Activated effector memory CD4-positive, alpha-beta T cell treated with anti-CD3 and anti-CD28 coated beads, Interleukin-2, amount 50 U/mL, for 16 hours (primary cell): ENCODE results near the gene RPS21.

ENCODE experiments used
- DNase-seq: peaks from one replicate; pipeline ENCODE4 v3.0.0-alpha.2; 2020

Gene RPS21

DNA sequence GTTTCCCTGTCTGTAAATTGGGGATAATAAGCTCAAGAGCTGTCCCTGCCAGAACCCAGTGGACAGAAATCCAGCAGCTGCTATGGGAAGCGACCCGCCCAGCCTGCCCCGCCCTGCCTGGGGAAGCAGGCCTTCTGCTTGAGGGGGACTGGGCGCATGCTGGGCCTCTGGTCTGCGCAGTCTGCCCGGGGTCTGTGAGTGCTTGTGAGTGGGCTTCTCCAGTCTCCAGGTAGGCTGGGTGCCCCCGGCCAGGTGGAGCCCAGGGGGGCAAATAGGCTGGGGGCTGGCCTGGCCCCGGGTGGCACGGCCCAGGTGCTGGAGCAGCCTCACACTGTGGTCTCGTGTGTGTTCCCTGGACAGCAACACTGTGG lies 41.1 kb downstream of the RPS21 start:
- no peak for DNase-seq

DNA sequence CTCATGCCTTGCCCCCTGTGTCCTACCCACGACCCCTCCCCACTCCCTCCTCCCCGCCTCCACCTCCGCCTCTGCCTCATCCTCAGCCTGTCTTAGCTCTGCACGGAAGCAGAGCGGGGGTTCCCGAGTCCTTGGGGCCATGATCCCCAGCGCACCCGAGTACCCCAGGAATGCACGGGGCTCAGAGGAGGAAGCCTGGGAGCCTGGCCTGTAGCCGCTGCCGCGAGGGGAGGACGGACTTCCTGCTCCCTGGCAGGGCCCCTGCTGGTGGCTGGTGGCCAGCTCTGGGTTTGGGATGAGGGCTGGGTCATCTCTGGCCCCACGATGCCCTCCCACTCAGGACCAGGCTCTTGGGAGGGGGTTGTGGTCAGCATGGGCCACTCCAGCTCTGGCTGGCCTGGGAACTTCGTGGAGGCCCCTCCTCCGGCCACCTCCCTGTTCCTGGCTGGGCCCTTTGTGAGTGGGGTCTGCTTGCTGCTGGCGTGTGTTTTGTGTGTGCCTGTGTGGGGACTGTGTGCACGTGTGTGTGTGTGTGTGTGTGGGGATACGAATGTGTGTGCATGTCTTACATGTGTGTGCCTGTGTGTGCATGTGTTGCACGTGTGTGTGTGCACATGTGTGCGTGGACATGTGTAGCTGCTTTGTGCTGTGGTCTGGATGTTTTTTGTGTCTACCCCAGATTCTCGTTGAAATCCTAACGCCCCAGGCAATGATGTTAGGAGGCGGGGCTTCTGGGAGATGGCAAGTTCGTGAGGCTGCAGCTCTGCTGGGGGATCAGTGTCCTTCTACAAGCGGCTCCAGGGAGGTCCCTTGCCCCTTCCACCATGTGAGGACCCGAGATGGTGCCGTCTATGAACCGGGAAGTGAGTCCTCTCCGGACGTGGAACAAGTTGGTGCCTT lies 41.7 kb downstream of the RPS21 start:
- no peak for DNase-seq

DNA sequence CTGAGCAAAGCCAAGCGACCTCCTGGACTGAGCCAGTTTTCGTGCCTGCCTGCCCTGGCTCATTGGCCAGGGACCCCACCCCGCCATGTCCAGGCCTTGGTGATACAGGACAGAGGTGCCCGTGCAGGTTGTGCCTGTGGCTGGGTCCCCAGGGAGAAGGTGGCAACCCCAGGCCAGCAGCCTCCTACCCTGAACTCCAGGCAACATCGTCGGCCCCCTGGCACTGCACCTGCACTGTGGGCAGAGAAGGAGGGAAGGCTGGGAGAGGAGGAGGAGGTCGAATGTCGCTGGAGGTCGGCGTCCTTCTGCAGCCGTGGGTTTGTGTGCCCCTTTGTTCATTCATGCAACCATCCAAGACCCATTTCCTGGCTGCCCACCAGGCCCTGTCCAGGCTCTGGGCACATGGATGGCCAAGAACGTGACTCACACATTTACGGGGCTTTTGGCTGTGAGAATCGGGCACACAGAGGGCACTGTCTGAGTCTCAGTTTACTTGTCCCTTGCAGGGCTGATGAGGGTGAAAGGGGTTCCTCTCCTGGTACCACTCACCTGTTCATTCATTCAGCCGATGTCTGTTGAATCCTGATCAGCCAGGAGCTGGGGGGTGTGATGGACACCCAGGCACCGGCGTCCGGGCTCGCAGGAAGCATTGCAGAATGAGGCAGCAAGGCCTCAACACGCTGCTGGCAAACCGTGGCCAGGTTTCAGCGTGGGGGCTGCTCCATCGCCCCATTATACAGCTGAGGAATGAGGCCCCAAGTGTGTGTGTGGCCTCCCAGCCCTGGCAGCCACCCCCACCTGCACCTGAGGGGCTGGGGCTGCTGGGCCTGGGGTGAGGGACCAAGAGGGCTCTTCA lies 42.8 kb downstream of the RPS21 start:
- DNase-seq: no peak

DNA sequence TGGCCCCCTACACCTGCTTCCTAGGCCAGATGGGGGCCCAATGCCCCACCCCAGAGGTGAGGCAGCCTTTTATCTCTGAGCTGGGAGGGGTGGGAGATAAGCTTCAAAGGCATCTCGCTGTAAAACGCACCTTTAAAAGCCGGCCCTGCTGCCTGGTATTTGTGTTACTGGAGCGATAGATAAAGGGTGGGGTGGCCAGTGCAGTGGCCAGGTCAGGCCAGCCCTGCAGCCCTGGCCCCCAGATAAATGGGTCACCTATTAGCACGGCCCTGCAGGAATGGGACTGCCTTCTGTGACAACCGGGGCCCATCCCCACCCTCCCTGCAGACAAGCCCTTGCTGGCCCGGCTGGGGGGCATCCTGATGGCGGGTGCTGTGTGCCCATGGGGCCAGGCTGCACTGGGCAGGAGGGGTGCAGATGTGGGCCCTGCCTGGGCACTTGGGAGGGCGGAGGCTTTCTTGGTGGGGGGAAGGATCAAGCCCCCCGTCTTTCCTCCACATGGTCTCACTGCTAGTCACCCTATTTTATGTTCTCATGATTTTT lies 43.5 kb downstream of the RPS21 start:
- DNase-seq: no peak

DNA sequence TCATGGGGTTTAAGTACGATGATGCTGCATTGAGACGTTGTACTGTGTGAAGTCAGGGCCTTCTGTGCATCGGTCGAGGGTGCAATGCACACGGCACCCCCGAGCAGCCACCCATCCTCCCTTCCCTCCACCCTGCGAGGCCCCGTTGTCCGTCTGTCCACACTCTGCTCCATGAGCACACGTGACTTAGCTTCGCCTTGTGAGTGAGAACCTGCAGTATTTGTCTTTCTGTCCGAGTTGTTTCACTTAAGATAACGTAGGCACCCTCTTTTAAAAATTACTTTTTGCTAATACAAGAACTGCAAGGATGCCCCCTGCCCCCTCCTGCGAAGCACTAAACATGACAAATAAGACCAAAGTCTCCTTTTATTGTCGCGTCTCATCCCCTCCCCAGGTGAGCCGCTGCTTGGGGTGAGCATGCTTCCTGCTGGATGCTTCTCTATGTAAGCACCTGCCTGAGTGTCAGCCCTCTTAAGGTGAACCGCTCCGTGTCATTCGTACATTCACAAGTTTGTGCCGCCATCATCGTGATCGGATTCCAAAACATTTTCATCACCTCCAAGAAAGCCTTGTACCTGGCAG lies 44.1 kb downstream of the RPS21 start:
- no peak for DNase-seq

DNA sequence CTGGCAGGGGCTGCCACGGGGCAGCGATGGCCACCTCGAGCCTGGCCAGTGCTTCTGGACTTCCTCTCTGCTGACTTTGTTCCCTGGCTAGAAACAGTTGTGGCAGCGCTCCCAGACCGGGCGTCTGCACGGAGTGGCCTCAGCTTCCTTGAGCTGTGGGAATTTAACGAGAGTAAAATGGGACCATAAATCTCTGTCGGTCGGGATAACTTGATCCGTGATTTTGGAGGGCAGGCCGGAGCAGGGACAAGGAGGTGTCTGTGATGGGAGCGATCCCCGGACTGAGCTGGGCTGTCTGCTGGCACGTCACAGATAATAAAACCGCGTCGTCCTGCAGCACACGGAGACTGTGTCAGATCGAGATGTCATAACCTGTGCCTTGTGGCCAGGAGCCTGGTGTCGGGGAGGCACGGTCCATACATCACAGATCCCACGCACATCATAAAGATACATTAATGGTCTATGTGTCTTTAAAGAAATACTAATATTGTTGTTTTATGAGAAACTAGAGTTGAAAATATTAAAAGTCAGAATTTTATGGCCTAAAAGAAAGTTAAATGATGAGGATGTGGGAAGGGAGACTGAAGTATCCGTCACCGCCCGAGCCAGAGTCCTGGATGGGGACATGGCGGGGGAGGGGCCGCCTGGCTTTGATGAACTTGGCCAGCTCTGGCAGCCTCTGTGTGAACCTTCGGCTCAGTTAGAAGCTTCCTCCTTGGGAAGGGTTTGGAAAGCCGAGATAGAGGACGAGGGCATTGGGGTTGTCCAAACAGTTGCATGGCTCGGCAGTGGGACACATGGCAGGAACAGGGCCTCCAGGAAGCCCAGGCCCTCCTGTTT lies 47.0 kb downstream of the RPS21 start:
- DNase-seq: no peak

DNA sequence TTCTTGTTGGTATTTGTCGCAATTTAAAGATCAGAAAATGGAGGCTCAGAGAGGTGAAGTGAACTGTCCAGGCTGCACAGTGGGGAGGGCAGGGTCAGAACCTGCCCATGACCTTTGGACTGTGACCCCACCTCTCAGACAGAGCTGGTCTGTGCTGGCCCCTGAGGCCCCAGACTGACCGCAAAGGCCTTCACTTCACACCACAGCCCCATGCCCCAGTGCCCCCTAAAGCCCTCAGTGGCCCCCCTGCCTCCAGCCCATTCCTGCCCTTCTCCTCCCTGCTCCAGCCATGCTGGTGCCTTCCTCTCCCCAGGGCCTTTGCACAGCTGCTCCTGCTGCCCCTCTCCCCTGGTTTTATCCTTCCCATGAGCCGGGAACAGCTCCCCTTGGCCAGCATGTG lies 49.8 kb downstream of the RPS21 start:
- DNase-seq: no peak

DNA sequence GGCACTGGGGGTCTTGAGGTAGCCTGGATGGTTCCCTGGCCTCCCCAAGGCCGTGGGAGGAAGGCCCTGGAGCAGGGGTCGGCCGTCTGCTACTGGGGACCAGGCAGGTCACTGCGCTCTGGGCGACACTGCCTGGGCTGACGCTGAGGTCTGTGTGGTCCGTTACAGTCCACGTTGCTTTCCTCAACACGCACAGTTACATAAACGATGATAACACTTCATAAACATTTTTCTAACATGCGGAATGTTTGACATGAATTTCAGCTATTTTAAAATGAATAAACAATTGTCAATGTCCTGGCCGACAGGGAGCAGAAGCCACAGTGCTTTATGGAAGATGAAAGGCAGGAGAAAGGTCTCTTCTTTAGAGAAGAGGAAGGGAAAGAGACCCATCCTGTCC lies 50.6 kb downstream of the RPS21 start:
- no peak for DNase-seq

DNA sequence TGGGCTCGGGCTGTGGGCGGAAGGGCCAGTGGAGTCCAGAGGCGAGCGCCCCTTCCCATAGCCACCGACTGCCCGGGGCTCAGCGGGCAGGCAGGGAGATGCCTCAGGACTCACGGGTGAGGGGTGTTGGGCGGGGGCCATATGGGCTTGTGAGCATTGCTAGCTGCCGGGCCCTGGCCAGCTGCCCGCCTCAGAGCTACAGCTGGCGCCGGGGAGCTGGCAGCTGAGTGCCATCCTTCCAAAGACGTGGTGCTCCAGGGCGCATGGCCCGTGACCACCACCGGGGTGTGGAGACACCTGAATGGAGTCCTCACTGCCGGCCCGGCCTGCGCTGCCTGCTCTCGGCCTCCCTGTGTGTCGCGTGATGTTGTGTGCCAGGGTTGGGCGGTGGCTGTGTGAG lies 51.0 kb downstream of the RPS21 start:
- no peak for DNase-seq
